BE2C (cell line): Measurements from ENCODE around the gene CACFD1.

ENCODE experiments used
- DNase-seq: peaks from one replicate; pipeline ENCODE4 v3.0.0-alpha.2; 2020
- H3K27me3 ChIP-seq: fragments of 250-450 bp; sonication (Bioruptor Pico); 2 replicates; pipeline ENCODE4 v1.5.1; 2020; ENCODE audit warnings: mild to moderate bottlenecking
- H3K36me3 ChIP-seq: fragments of 250-450 bp; sonication (Bioruptor Pico); 2 replicates; pipeline ENCODE4 v1.5.1; 2020; ENCODE audit warnings: mild to moderate bottlenecking
- H3K4me1 ChIP-seq: fragments of 250-450 bp; sonication (Bioruptor Pico); 2 replicates; pipeline ENCODE4 v1.5.1; 2020
- H3K4me3 ChIP-seq: 2 replicates; pipeline ENCODE4 v1.5.1; 2011; ENCODE audit warnings: low read depth, low read length
- H3K9me3 ChIP-seq: fragments of 250-450 bp; sonication (Bioruptor Pico); 2 replicates; pipeline ENCODE4 v1.5.1; 2020
- CTCF ChIP-seq: IDR thresholded peaks from 2 replicates; pipeline ENCODE4 v1.5.1; 2012; ENCODE audit warnings: mild to moderate bottlenecking, low read depth, low read length

The CACFD1 gene

GRCh38 chr9:133463864-133464615 lies 4.3 kb downstream of the CACFD1 start:
- Histone ChIP-seq H3K4me3 (no peak overlapping the region), H3K9me3 (no peaks in the 10 kb centered on the region), H3K36me3 (no peaks in the 10 kb centered on the region), H3K4me1 (peaks cover 5% of the 10 kb centered on the region; the same call in 1 of the 2 replicates), H3K27me3 (no peaks in the 10 kb centered on the region)
- no peak for TF ChIP-seq CTCF
- DNase-seq: peak; percentile 39

- TF ChIP-seq CTCF: no peak
- no peaks in the 10 kb centered on the region for H3K36me3 ChIP-seq
- H3K27me3 ChIP-seq: no peaks in the 10 kb centered on the region
Measured at GRCh38 chr9:133464638-133465037, 4.9 kb downstream of the CACFD1 start.

GRCh38 chr9:133465984-133466383 lies 6.2 kb downstream of the CACFD1 start:
- TF ChIP-seq CTCF: no peak
- Histone ChIP-seq H3K27me3 (no peaks in the 10 kb centered on the region), H3K36me3 (no peaks in the 10 kb centered on the region), H3K9me3 (no peaks in the 10 kb centered on the region), H3K4me1 (no peaks in the 10 kb centered on the region), H3K4me3 (no peak overlapping the region)
- DNase-seq: no peak

More at GRCh38 chr9:133464638-133465037, 4.9 kb downstream of the CACFD1 start:
- no peak for DNase-seq
- Histone ChIP-seq H3K9me3 (no peaks in the 10 kb centered on the region), H3K4me3 (no peak overlapping the region), H3K4me1 (peaks cover 5% of the 10 kb centered on the region; the same call in 1 of the 2 replicates)

GRCh38 chr9:133467101-133467500 lies 7.3 kb downstream of the CACFD1 start:
- Histone ChIP-seq H3K9me3 (no peaks in the 10 kb centered on the region), H3K36me3 (peaks cover 4% of the 10 kb centered on the region; the same call in 1 of the 2 replicates), H3K27me3 (no peaks in the 10 kb centered on the region), H3K4me3 (no peak overlapping the region), H3K4me1 (no peaks in the 10 kb centered on the region)
- TF ChIP-seq CTCF: peak; percentile 44; the same call in 1 of the 2 replicates
- no peak for DNase-seq

- H3K9me3 ChIP-seq: no peaks in the 10 kb centered on the region
- no peak overlapping the region for H3K4me3 ChIP-seq
- H3K27me3 ChIP-seq: no peaks in the 10 kb centered on the region
- TF ChIP-seq CTCF: no peak
- no peaks in the 10 kb centered on the region for H3K4me1 ChIP-seq
- DNase-seq: no peak
- peaks cover 11% of the 10 kb centered on the region for H3K36me3 ChIP-seq
Measured at GRCh38 chr9:133468374-133468773, 8.6 kb downstream of the CACFD1 start.

- Histone ChIP-seq H3K9me3 (no peaks in the 10 kb centered on the region), H3K4me3 (no peak overlapping the region), H3K27me3 (no peaks in the 10 kb centered on the region), H3K4me1 (no peaks in the 10 kb centered on the region), H3K36me3 (peaks cover 14% of the 10 kb centered on the region)
- DNase-seq: no peak
- TF ChIP-seq CTCF: no peak
Measured at GRCh38 chr9:133468777-133469421, 9.1 kb downstream of the CACFD1 start.
